PC-3 (cell line): ENCODE measurements around the gene DNASE1. TPM values are rescaled to one million over a fixed set of nuclear protein-coding genes. Genes with fewer than 3 reads are reported as not detected.

Experiments
- ATAC-seq: fragments of 200-7000 bp; cut with Tn5 transposase; 2 replicates; pipeline ENCODE4 v1.9.1; 2020; ENCODE audit warnings: mild to moderate bottlenecking, moderate library complexity
- BruUV-seq: library from RNA; stranded (reverse); fragments of 400-500 nt; replicated peaks from 2 replicates; lab custom pipeline; 2021; lab: Mats Ljungman, UMichigan
- CTCF ChIA-PET: fragments of 300-600 bp; sonication (Branson Sonifier 250); formaldehyde crosslinking; loops from one replicate; lab custom pipeline; 2022; ENCODE audit warnings: antibody characterized with exemption; lab: Charles Lee
- POLR2A ChIA-PET: fragments of 300-600 bp; sonication (Branson Sonifier 250); formaldehyde crosslinking; loops from one replicate; lab custom pipeline; 2022; ENCODE audit warnings: antibody characterized with exemption; ENCODE audit not compliant: unreplicated experiment; lab: Charles Lee
- DNase-seq: peaks from one replicate; pipeline ENCODE4 v3.0.0-alpha.2; 2015
- H2AFZ ChIP-seq: fragments of 300-600 bp; sonication (generic); 2 replicates; pipeline ENCODE4 v1.6.0; 2016; ENCODE audit warnings: antibody characterized with exemption, low read length
- H3F3A ChIP-seq: fragments of 300-600 bp; sonication (generic); one replicate; pipeline ENCODE4 v1.6.0; 2017; ENCODE audit warnings: antibody characterized with exemption, low read length, control low read depth, mild to moderate bottlenecking; ENCODE audit not compliant: unreplicated experiment
- H3K27ac ChIP-seq: fragments of 300-600 bp; sonication (generic); 2 replicates; pipeline ENCODE4 v1.5.1; 2016; ENCODE audit warnings: mild to moderate bottlenecking, low read length
- H3K27me3 ChIP-seq: fragments of 300-600 bp; sonication (generic); 2 replicates; pipeline ENCODE4 v1.6.1; 2016; ENCODE audit warnings: low read length, mixed read lengths
- H3K36me3 ChIP-seq: fragments of 300-600 bp; sonication (generic); 2 replicates; pipeline ENCODE4 v1.6.1; 2016; ENCODE audit warnings: low read depth, mixed run types, low read length, mixed read lengths
- H3K4me1 ChIP-seq: fragments of 300-600 bp; sonication (generic); 2 replicates; pipeline ENCODE4 v1.5.1; 2016; ENCODE audit warnings: low read length; ENCODE audit not compliant: insufficient read depth
- H3K4me2 ChIP-seq: fragments of 300-600 bp; sonication (generic); 2 replicates; pipeline ENCODE4 v1.6.0; 2016; ENCODE audit warnings: low read length
- H3K4me3 ChIP-seq: fragments of 300-600 bp; sonication (generic); 2 replicates; pipeline ENCODE4 v1.5.1; 2016; ENCODE audit warnings: mild to moderate bottlenecking, low read length, mixed read lengths
- H3K79me2 ChIP-seq: fragments of 300-600 bp; sonication (generic); 2 replicates; pipeline ENCODE4 v1.6.1; 2017; ENCODE audit warnings: low read length, mixed read lengths
- H3K9ac ChIP-seq: fragments of 300-600 bp; sonication (generic); 2 replicates; pipeline ENCODE4 v1.6.0; 2016; ENCODE audit warnings: mild to moderate bottlenecking, low read length
- H3K9me2 ChIP-seq: fragments of 300-600 bp; sonication (generic); replicated peaks from 2 replicates; pipeline ENCODE4 v1.6.1; 2016; ENCODE audit warnings: mixed run types, low read length, mixed read lengths
- H3K9me3 ChIP-seq: fragments of 300-600 bp; sonication (generic); 2 replicates; pipeline ENCODE4 v1.6.1; 2016; ENCODE audit warnings: low read length, mixed read lengths
- H4K20me1 ChIP-seq: fragments of 300-600 bp; sonication (generic); 2 replicates; pipeline ENCODE4 v1.6.1; 2016; ENCODE audit warnings: low read length, mixed read lengths
- CTCF ChIP-seq: fragments of 300-600 bp; sonication (generic); conservative IDR thresholded peaks from 2 replicates; pipeline ENCODE4 v1.5.1; 2017; ENCODE audit warnings: antibody characterized with exemption, low read depth, mild to moderate bottlenecking, low read length
- EZH2 ChIP-seq: fragments of 300-600 bp; sonication (generic); IDR thresholded peaks from one replicate; pipeline ENCODE4 v1.6.1; 2017; ENCODE audit warnings: antibody characterized with exemption, mild to moderate bottlenecking, low read length; ENCODE audit not compliant: unreplicated experiment
- EZH2phosphoT487 ChIP-seq: fragments of 300-600 bp; sonication (generic); IDR thresholded peaks from 2 replicates; pipeline ENCODE4 v1.6.1; 2018; ENCODE audit warnings: mild to moderate bottlenecking, antibody characterized with exemption, low read length, borderline replicate concordance
- intact Hi-C: fragments of 100-400 bp; cut with micrococcal nuclease; formaldehyde crosslinking; loops from 2 replicates; pipeline ENCODE4 v1.9.0; 2023
- total RNA-seq: library from RNA; depleted of rRNA; stranded (reverse); fragments of >200 nt; gene quantifications from 2 replicates; pipeline ENCODE4 v1.2.3, GENCODE V29; 2014

Gene DNASE1
- total RNA-seq, 1 experiment from 2014 or later: 14.0 TPM

- ATAC-seq (peak; percentile 97), DNase-seq (peak; percentile 77)
- POLR2A ChIA-PET: no interaction called here
- CTCF ChIA-PET: no interaction called here
- no peak overlapping the region for H2AFZ ChIP-seq
- TF ChIP-seq CTCF (no peak), EZH2phosphoT487 (no peak), EZH2 (no peak)
- H4K20me1 ChIP-seq: no peaks in the 10 kb centered on the region; the same call in 1 of the 2 replicates
- H3K9me2 ChIP-seq: no peaks in the 10 kb centered on the region
- no peak overlapping the region for H3K9ac ChIP-seq
- H3F3A ChIP-seq: no peaks in the 10 kb centered on the region
- no peaks in the 10 kb centered on the region for H3K27me3 ChIP-seq
- no peak overlapping the region for H3K27ac ChIP-seq
- no TSS peak for BruUV-seq
- no peaks in the 10 kb centered on the region for H3K4me1 ChIP-seq
- intact Hi-C loops: no loop called here
- H3K79me2 ChIP-seq: peaks cover 33% of the 10 kb centered on the region
- no peaks in the 10 kb centered on the region for H3K9me3 ChIP-seq
- H3K4me3 ChIP-seq: no peak overlapping the region
- H3K4me2 ChIP-seq: no peak overlapping the region; the same call in 1 of the 2 replicates
- H3K36me3 ChIP-seq: peaks cover 7% of the 10 kb centered on the region; the same call in 1 of the 2 replicates
Observed at GRCh38 chr16:3696425-3697218, 42.1 kb downstream of the DNASE1 start.

DNA sequence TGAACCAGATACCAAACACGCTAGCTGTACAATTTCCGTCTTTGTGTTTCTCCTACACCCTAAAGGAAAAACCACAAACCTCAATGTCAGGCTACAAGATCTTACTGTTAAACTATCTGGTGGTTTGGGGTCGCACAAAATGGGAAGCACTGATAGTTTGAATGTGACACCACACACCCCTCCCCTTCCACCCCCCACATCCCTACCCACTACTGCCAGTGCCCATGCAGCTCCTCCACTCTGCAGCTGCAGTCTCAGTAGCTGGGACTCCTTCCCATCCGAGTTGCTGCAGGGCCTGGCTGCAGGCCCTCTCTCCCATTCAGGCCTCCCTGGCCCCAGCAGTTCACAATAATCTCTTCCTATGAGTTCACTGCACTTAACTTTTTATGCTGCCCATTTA, 44.5 kb downstream of the DNASE1 start:
- Histone ChIP-seq H3K9me3 (no peaks in the 10 kb centered on the region), H3K9me2 (no peaks in the 10 kb centered on the region), H3K27me3 (no peaks in the 10 kb centered on the region), H3K79me2 (peaks cover 46% of the 10 kb centered on the region), H3K36me3 (peaks cover 7% of the 10 kb centered on the region; the same call in 1 of the 2 replicates), H3K9ac (no peak overlapping the region), H3K4me3 (no peak overlapping the region), H3K4me2 (no peak overlapping the region), H4K20me1 (no peaks in the 10 kb centered on the region; the same call in 1 of the 2 replicates), H3K27ac (no peak overlapping the region), H3F3A (no peaks in the 10 kb centered on the region), H3K4me1 (no peaks in the 10 kb centered on the region), H2AFZ (no peak overlapping the region)
- ChIA-PET CTCF (no interaction called here), POLR2A (no interaction called here)
- TF ChIP-seq EZH2 (no peak), EZH2phosphoT487 (no peak), CTCF (no peak)
- BruUV-seq: no TSS peak
- no peak for ATAC-seq
- intact Hi-C loops: no loop called here
- no peak for DNase-seq

DNA sequence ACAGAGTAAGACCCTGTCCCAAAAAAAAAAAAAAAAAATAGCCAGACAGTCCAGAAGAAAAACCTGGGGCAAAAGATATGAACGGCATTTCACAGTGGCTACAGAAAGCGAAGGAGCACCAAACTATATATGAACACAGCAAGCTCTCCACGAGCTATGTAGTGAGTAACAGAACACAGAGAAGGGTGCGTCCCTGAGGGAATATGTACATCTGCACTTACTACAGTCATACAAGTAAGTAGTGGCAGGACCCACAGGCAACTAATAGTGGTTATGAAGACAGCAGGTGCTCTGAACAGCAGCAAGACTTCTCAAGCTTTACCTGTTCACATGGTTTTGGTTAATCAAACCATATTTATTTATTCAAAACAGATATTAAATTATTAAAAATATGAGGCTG, 47.0 kb downstream of the DNASE1 start:
- intact Hi-C loops: no loop called here
- Histone ChIP-seq H3K4me1 (no peaks in the 10 kb centered on the region), H2AFZ (no peak overlapping the region), H3K27me3 (no peaks in the 10 kb centered on the region), H3K9me2 (no peaks in the 10 kb centered on the region), H3K79me2 (peaks cover 42% of the 10 kb centered on the region), H3K4me3 (no peak overlapping the region), H3F3A (no peaks in the 10 kb centered on the region), H3K4me2 (no peak overlapping the region), H3K9ac (no peak overlapping the region), H3K9me3 (no peaks in the 10 kb centered on the region), H3K36me3 (0 out of 2 replicates have a peak, but pooled peaks cover under 1% of the 10 kb centered on the region), H4K20me1 (no peaks in the 10 kb centered on the region), H3K27ac (no peak overlapping the region)
- ATAC-seq (no peak), DNase-seq (no peak)
- BruUV-seq: no TSS peak
- ChIA-PET CTCF (no interaction called here), POLR2A (interaction anchor here (0.6 kb wide), 1 partner anchor 16 kb away, joined by 8 read pairs; the partner anchor contains the start of gene TRAP1)
- TF ChIP-seq EZH2 (no peak), EZH2phosphoT487 (no peak), CTCF (no peak)
